ENCODE results near the gene EXOC4.

DNA sequence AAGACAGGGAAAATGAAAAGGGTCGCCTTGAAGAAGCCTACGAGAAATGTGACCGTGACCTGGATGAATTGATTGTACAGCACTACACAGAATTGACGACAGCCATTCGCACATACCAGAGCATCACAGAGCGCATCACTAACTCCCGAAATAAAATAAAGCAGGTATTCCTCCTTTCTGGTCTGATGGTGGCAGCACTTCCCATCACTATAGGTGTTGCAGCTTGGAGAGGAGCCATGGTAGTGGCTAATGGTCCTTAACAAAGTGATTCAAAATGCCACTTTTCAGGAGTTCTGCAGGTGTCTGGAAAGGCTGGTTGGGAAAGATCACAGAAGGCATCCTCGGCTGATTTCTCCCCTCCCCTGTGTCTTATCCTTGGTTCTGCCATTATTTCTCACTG, 22.1 kb downstream of the EXOC4 start:
- TF ChIP-seq, protein P1, sequence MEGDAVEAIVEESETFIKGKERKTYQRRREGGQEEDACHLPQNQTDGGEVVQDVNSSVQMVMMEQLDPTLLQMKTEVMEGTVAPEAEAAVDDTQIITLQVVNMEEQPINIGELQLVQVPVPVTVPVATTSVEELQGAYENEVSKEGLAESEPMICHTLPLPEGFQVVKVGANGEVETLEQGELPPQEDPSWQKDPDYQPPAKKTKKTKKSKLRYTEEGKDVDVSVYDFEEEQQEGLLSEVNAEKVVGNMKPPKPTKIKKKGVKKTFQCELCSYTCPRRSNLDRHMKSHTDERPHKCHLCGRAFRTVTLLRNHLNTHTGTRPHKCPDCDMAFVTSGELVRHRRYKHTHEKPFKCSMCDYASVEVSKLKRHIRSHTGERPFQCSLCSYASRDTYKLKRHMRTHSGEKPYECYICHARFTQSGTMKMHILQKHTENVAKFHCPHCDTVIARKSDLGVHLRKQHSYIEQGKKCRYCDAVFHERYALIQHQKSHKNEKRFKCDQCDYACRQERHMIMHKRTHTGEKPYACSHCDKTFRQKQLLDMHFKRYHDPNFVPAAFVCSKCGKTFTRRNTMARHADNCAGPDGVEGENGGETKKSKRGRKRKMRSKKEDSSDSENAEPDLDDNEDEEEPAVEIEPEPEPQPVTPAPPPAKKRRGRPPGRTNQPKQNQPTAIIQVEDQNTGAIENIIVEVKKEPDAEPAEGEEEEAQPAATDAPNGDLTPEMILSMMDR (IDR thresholded peaks at IDR 0.05): no peak
- no peak for TF ChIP-seq POLR2A (IDR thresholded peaks at IDR 0.05)
- TF ChIP-seq EP300 (IDR thresholded peaks at IDR 0.05): no peak

Measured in ovary (tissue), 3 donors.